ENCODE data around the gene THRB. TPM values are rescaled to one million over a fixed set of nuclear protein-coding genes. Genes with fewer than 3 reads are reported as not detected.

Gene THRB
- total and polyA plus RNA-seq, 9 of the 15 experiments (the other 6 are each of a cell fraction or from before 2014, with no cell fraction given) = 1.7 to 14.9 (median 6.9) TPM

GRCh38 chr3:24462737-24463136 is 31.9 kb downstream of the THRB start:
- DNase-seq (ENCODE audit: extremely low read depth in 1 of 4, low spot score in 3 of 4) (no peak), ATAC-seq (no peak), FAIRE-seq (no peak)
- Histone ChIP-seq H3K9me3 (replicated peaks; ENCODE audit: control insufficient read depth, insufficient read depth, low read depth, low read length) (no peaks in the 10 kb centered on the region), H3K9ac (ENCODE audit: insufficient read depth in 1 of 2, low read depth in 2 of 2, low read length in 2 of 2) (no peak overlapping the region), H3K36me3 (ENCODE audit: control insufficient read depth, insufficient read depth, low read length) (no peaks in the 10 kb centered on the region), H3K9me1 (ENCODE audit: control insufficient read depth, insufficient read depth, low read length) (no peaks in the 10 kb centered on the region), H4K20me1 (replicated peaks; ENCODE audit: control insufficient read depth, insufficient read depth, low read length) (no peaks in the 10 kb centered on the region), H2AFZ (ENCODE audit: low read depth, low read length) (no peak overlapping the region), H3K27ac (ENCODE audit: extremely low read depth, low read depth, low read length) (no peak overlapping the region), H3K4me3 (no peak overlapping the region), H3K4me2 (ENCODE audit: insufficient read depth, low read length) (no peak overlapping the region), H3K79me2 (ENCODE audit: control insufficient read depth, insufficient read depth, low read length) (no peaks in the 10 kb centered on the region), H3K27me3 (ENCODE audit: control insufficient read depth in 2 of 2, insufficient read depth in 2 of 2, low read length in 2 of 2) (no peaks in the 10 kb centered on the region), H3K4me1 (replicated peaks in 1 of 2; ENCODE audit: control insufficient read depth in 2 of 2, insufficient read depth in 2 of 2, low read length in 2 of 2) (no peaks in the 10 kb centered on the region)
- intact Hi-C loops (cut with micrococcal nuclease) (no loop called here), in situ Hi-C loops (cut with MboI) (no loop called here)
- 7% methylated on average over 1 of the region's 1 CpG for WGBS (ENCODE audit: insufficient coverage, low coverage, missing lambda C conversion rate)
- BruUV-seq (replicated peaks) = no TSS peak
- ChIA-PET CTCF (ENCODE audit: low intra/inter-chr PET ratio) (no interaction called here), POLR2A (interaction anchor here (0.6 kb wide), 2 partner anchors 16 to 156 kb away, joined by 3 read pairs; no protein-coding TSS in a partner anchor)
- TF ChIP-seq PRDM10 (IDR thresholded peaks at IDR 0.05; ENCODE audit: partially characterized antibody) = no peak
- TF ChIP-seq HMGXB4 (CRISPR knock-in tag; IDR thresholded peaks at IDR 0.05) = no peak
- TF ChIP-seq EZH2 (IDR thresholded peaks at IDR 0.05; ENCODE audit: borderline replicate concordance, low read depth, low read length) = no peak
- no peak for TF ChIP-seq MECOM (CRISPR knock-in tag; IDR thresholded peaks at IDR 0.05)
- no peak for TF ChIP-seq MAX (CRISPR knock-in tag; IDR thresholded peaks at IDR 0.05)
- TF ChIP-seq HMGN3 (IDR thresholded peaks at IDR 0.05; ENCODE audit: borderline replicate concordance, extremely low read depth, insufficient read length, low read depth, low read length) = no peak
- no peak for TF ChIP-seq RFX1 (IDR thresholded peaks at IDR 0.05)
- TF ChIP-seq CCAR2 (IDR thresholded peaks at IDR 0.05; ENCODE audit: low read depth, low read length) = no peak
- no peak for TF ChIP-seq ZNF354B (CRISPR knock-in tag; IDR thresholded peaks at IDR 0.05)
- TF ChIP-seq TEAD1 (CRISPR knock-in tag; IDR thresholded peaks at IDR 0.05) = no peak
- no peak for TF ChIP-seq CEBPB (tag; IDR thresholded peaks at IDR 0.05)
- TF ChIP-seq MNT (conservative IDR thresholded peaks at IDR 0.05) = no peak
- TF ChIP-seq ZNF76 (CRISPR knock-in tag; IDR thresholded peaks at IDR 0.05; ENCODE audit: borderline replicate concordance) = no peak

Data from K562 (cell line).